GM21515 (cell line): ENCODE measurements around the gene ATP1A2.
A peak's percentile ranks its signal among the peaks of the same experiment; 100 is the strongest.

Source experiments
- ATAC-seq: cut with Tn5 transposase; IDR thresholded peaks from one replicate; pipeline ENCODE4 v1.9.1; 2021; ENCODE audit not compliant: unreplicated experiment

ATP1A2 gene

GRCh38 chr1:160115545-160116282 is at the start of gene ATP1A2:
TSS of gene ATP1A2 (plus strand) at chr1:160115759. CDS start at chr1:160115862, 103 bp downstream.
- ATAC-seq: no peak

GRCh38 chr1:160066829-160067745 is 48.5 kb upstream of the ATP1A2 start:
- no peak for ATAC-seq

GRCh38 chr1:160068225-160068624 is 47.3 kb upstream of the ATP1A2 start:
- no peak for ATAC-seq

GRCh38 chr1:160069460-160070231 is 45.9 kb upstream of the ATP1A2 start, which contains the start of gene KCNJ10:
TSS of gene KCNJ10 (minus strand) at chr1:160070160. CDS start at chr1:160042532, 27,628 bp downstream.
- ATAC-seq: no peak

GRCh38 chr1:160070243-160071163 is 45.1 kb upstream of the ATP1A2 start:
- peak; percentile 43 for ATAC-seq

- no peak for ATAC-seq
These were observed 44.3 kb upstream of the ATP1A2 start for GRCh38 chr1:160071289-160071688.

GRCh38 chr1:160074865-160075264 is 40.7 kb upstream of the ATP1A2 start:
- ATAC-seq: no peak

- no peak for ATAC-seq
These were observed 39.7 kb upstream of the ATP1A2 start for GRCh38 chr1:160075836-160076235.

GRCh38 chr1:160076295-160076694 is 39.3 kb upstream of the ATP1A2 start:
- ATAC-seq: no peak

- no peak for ATAC-seq
These were observed 38.1 kb upstream of the ATP1A2 start for GRCh38 chr1:160077486-160077885.

GRCh38 chr1:160078512-160079195 is 36.9 kb upstream of the ATP1A2 start:
- peak; percentile 58 for ATAC-seq

- no peak for ATAC-seq
These were observed 36.1 kb upstream of the ATP1A2 start for GRCh38 chr1:160079448-160079847.

- no peak for ATAC-seq
These were observed 35.0 kb upstream of the ATP1A2 start for GRCh38 chr1:160080381-160081100.

- no peak for ATAC-seq
These were observed 34.2 kb upstream of the ATP1A2 start, which contains the start of gene KCNJ9 for GRCh38 chr1:160081261-160081936. TSS of gene KCNJ9 (plus strand) at chr1:160081538. CDS start at chr1:160084031, 2,493 bp downstream.

- ATAC-seq: no peak
These were observed 33.1 kb upstream of the ATP1A2 start for GRCh38 chr1:160082487-160082886.

GRCh38 chr1:160082926-160083325 is 32.6 kb upstream of the ATP1A2 start:
- ATAC-seq: no peak

GRCh38 chr1:160083968-160084770 is 31.4 kb upstream of the ATP1A2 start:
- ATAC-seq: no peak
